ENCODE results near the gene CSRP3. TPM values are rescaled to one million over a fixed set of nuclear protein-coding genes. Genes with fewer than 3 reads are reported as not detected.

The CSRP3 gene
- total RNA-seq, 1 donor from 2014 or later, result not detected

- Histone ChIP-seq H3K4me3 (ENCODE audit: low read depth, low read length) (no peak overlapping the region), H3K27me3 (ENCODE audit: control insufficient read depth, insufficient read depth, low read length) (no peaks in the 10 kb centered on the region), H3K36me3 (ENCODE audit: control insufficient read depth, insufficient read depth, low read length) (no peaks in the 10 kb centered on the region)
- peak; percentile 72 for DNase-seq (ENCODE audit: low read depth)
- no peak for TF ChIP-seq CTCF (IDR thresholded peaks at IDR 0.05; ENCODE audit: insufficient read depth, low read length, poor library complexity, severe bottlenecking)
These were observed 31.2 kb upstream of the CSRP3 start for GRCh38 chr11:19232910-19233503.

GRCh38 chr11:19229671-19230070 lies 27.9 kb upstream of the CSRP3 start:
- TF ChIP-seq CTCF (IDR thresholded peaks at IDR 0.05; ENCODE audit: insufficient read depth, low read length, poor library complexity, severe bottlenecking), result no peak
- H3K36me3 ChIP-seq (ENCODE audit: control insufficient read depth, insufficient read depth, low read length), result no peaks in the 10 kb centered on the region

GRCh38 chr11:19228968-19229367 lies 27.2 kb upstream of the CSRP3 start:
- no peak for DNase-seq (ENCODE audit: low read depth)
- H3K36me3 ChIP-seq (ENCODE audit: control insufficient read depth, insufficient read depth, low read length), result no peaks in the 10 kb centered on the region
- TF ChIP-seq CTCF (IDR thresholded peaks at IDR 0.05; ENCODE audit: insufficient read depth, low read length, poor library complexity, severe bottlenecking), result no peak
- no peak overlapping the region for H3K4me3 ChIP-seq (ENCODE audit: low read depth, low read length)
- H3K27me3 ChIP-seq (ENCODE audit: control insufficient read depth, insufficient read depth, low read length), result no peaks in the 10 kb centered on the region

More at GRCh38 chr11:19229671-19230070, 27.9 kb upstream of the CSRP3 start:
- Histone ChIP-seq H3K27me3 (ENCODE audit: control insufficient read depth, insufficient read depth, low read length) (no peaks in the 10 kb centered on the region), H3K4me3 (ENCODE audit: low read depth, low read length) (no peak overlapping the region)
- no peak for DNase-seq (ENCODE audit: low read depth)

GRCh38 chr11:19226378-19227195 lies 24.8 kb upstream of the CSRP3 start:
- Histone ChIP-seq H3K4me3 (ENCODE audit: low read depth, low read length) (no peak overlapping the region), H3K27me3 (ENCODE audit: control insufficient read depth, insufficient read depth, low read length) (no peaks in the 10 kb centered on the region), H3K36me3 (ENCODE audit: control insufficient read depth, insufficient read depth, low read length) (no peaks in the 10 kb centered on the region)
- DNase-seq (ENCODE audit: low read depth), result no peak
- TF ChIP-seq CTCF (IDR thresholded peaks at IDR 0.05; ENCODE audit: insufficient read depth, low read length, poor library complexity, severe bottlenecking), result no peak

- H3K4me3 ChIP-seq (ENCODE audit: low read depth, low read length), result no peak overlapping the region
- no peak for DNase-seq (ENCODE audit: low read depth)
- TF ChIP-seq CTCF (IDR thresholded peaks at IDR 0.05; ENCODE audit: insufficient read depth, low read length, poor library complexity, severe bottlenecking), result no peak
- H3K36me3 ChIP-seq (ENCODE audit: control insufficient read depth, insufficient read depth, low read length), result no peaks in the 10 kb centered on the region
- no peaks in the 10 kb centered on the region for H3K27me3 ChIP-seq (ENCODE audit: control insufficient read depth, insufficient read depth, low read length)
These were observed 23.8 kb upstream of the CSRP3 start for GRCh38 chr11:19225581-19225980.

Data from kidney epithelial cell (primary cell).